A673 (cell line): Measurements from ENCODE around the gene C4A.

Experiments
- EZH2 ChIP-seq: fragments of 200-600 bp; sonication (generic); IDR thresholded peaks from 2 replicates; pipeline ENCODE4 v1.6.1; 2017; ENCODE audit warnings: borderline replicate concordance, low read depth, mild to moderate bottlenecking, mixed read lengths, antibody characterized with exemption, low read length; ENCODE audit not compliant: poor library complexity, severe bottlenecking
- TF ChIP-seq, protein P1 (sequence below): fragments of 300-800, 200-600 bp; sonication (generic); conservative IDR thresholded peaks from 2 replicates; pipeline ENCODE4 v1.5.1; 2017; ENCODE audit warnings: low read depth, mild to moderate bottlenecking, antibody characterized with exemption, low read length, moderate library complexity, mixed read lengths

DNA sequence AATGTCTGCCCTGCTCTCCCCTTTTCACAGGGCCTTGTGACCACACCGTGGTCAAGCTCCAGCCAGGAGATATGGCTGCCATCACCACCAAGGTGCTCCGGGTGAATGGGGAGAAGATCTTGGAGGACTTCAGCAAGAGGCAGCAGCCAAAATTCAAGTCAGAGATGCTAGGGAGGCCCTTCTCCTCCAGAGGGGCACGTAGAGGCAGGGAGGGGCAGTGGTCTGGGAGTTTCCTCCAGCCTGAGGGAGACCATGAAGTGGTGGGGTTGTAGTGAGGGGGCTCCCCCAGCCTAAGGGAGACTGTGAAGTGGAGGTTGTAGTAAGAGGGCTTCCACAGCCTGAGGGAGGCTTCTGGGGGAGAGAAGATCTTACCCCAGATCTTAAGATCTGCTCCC lies 13.9 kb upstream of the C4A start:
- TF ChIP-seq, protein P1, sequence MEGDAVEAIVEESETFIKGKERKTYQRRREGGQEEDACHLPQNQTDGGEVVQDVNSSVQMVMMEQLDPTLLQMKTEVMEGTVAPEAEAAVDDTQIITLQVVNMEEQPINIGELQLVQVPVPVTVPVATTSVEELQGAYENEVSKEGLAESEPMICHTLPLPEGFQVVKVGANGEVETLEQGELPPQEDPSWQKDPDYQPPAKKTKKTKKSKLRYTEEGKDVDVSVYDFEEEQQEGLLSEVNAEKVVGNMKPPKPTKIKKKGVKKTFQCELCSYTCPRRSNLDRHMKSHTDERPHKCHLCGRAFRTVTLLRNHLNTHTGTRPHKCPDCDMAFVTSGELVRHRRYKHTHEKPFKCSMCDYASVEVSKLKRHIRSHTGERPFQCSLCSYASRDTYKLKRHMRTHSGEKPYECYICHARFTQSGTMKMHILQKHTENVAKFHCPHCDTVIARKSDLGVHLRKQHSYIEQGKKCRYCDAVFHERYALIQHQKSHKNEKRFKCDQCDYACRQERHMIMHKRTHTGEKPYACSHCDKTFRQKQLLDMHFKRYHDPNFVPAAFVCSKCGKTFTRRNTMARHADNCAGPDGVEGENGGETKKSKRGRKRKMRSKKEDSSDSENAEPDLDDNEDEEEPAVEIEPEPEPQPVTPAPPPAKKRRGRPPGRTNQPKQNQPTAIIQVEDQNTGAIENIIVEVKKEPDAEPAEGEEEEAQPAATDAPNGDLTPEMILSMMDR: no peak
- no peak for TF ChIP-seq EZH2
